HEK293 (cell line): Measurements from ENCODE around the gene PPARA.

Experiments
- CTCF ChIA-PET: fragments of 350-600 bp; formaldehyde crosslinking; extraction: SDS; loops from one replicate; lab custom pipeline; 2021; ENCODE audit warnings: antibody characterized with exemption; lab: Yijun Ruan, JAX
- POLR2A ChIA-PET: fragments of 300-600 bp; formaldehyde crosslinking; extraction: SDS; loops from one replicate; lab custom pipeline; 2020; ENCODE audit warnings: antibody characterized with exemption, inconsistent platforms; lab: Yijun Ruan, JAX
- H3K27ac ChIP-seq: fragments of 200-500 bp; sonication (Bioruptor generic); 2 replicates; pipeline ENCODE4 v1.5.1; 2014; ENCODE audit warnings: low read depth, low read length, control low read depth, inconsistent platforms; ENCODE audit errors: extremely low read depth
- H3K36me3 ChIP-seq, 2 experiments: fragments of 200-500 bp in 1 of 2; sonication (Bioruptor generic) in 1 of 2; 1 replicate in 1 of 2; 2 replicates in 1 of 2; pipeline ENCODE4 v1.5.1; 2014 to 2017; ENCODE audit warnings: inconsistent platforms in 2 of 2, low read length in 2 of 2; ENCODE audit not compliant: control insufficient read depth in 2 of 2, insufficient read depth in 1 of 2
- H3K4me1 ChIP-seq: fragments of 200-500 bp; sonication (Bioruptor generic); 2 replicates; pipeline ENCODE4 v1.5.1; 2014; ENCODE audit warnings: mild to moderate bottlenecking, low read length, inconsistent platforms; ENCODE audit not compliant: control insufficient read depth, insufficient read depth
- H3K4me3 ChIP-seq: 2 replicates; pipeline ENCODE4 v1.5.1; 2011; ENCODE audit warnings: low read depth, mild to moderate bottlenecking, control low read depth, low read length, moderate library complexity
- H3K9me3 ChIP-seq: fragments of 200-500 bp; sonication (Bioruptor generic); 2 replicates; pipeline ENCODE4 v1.5.1; 2014; ENCODE audit warnings: low read depth, low read length, inconsistent platforms; ENCODE audit not compliant: control insufficient read depth, insufficient read depth
- GLI4 ChIP-seq: fragments of 450-650 bp; formaldehyde crosslinking; IDR thresholded peaks from 2 replicates; pipeline ENCODE4 v1.5.1; 2016; ENCODE audit warnings: missing biosample characterization, missing genetic modification characterization
- GLIS2 ChIP-seq: fragments of 450-650 bp; formaldehyde crosslinking; IDR thresholded peaks from 2 replicates; pipeline ENCODE4 v1.5.1; 2016; ENCODE audit warnings: missing biosample characterization, missing genetic modification characterization
- KLF1 ChIP-seq: fragments of 450-650 bp; formaldehyde crosslinking; IDR thresholded peaks from 2 replicates; pipeline ENCODE4 v1.5.1; 2016; ENCODE audit warnings: missing biosample characterization, missing genetic modification characterization
- KLF9 ChIP-seq: fragments of 450-650 bp; formaldehyde crosslinking; IDR thresholded peaks from 2 replicates; pipeline ENCODE4 v1.5.1; 2016; ENCODE audit warnings: missing biosample characterization, missing genetic modification characterization, low read depth
- PRDM4 ChIP-seq: fragments of 450-650 bp; formaldehyde crosslinking; IDR thresholded peaks from 2 replicates; pipeline ENCODE4 v1.5.1; 2017; ENCODE audit warnings: missing biosample characterization, missing genetic modification characterization
- REST ChIP-seq: fragments of 450-650 bp; formaldehyde crosslinking; IDR thresholded peaks from 2 replicates; pipeline ENCODE4 v1.5.1; 2016; ENCODE audit warnings: missing biosample characterization, missing genetic modification characterization
- SP2 ChIP-seq: fragments of 450-650 bp; formaldehyde crosslinking; IDR thresholded peaks from 2 replicates; pipeline ENCODE4 v1.5.1; 2016; ENCODE audit warnings: missing biosample characterization, missing genetic modification characterization
- SP3 ChIP-seq: fragments of 450-650 bp; formaldehyde crosslinking; IDR thresholded peaks from 2 replicates; pipeline ENCODE4 v1.5.1; 2016; ENCODE audit warnings: missing biosample characterization, missing genetic modification characterization
- ZBTB1 ChIP-seq: fragments of 450-650 bp; formaldehyde crosslinking; IDR thresholded peaks from 2 replicates; pipeline ENCODE4 v1.5.1; 2016; ENCODE audit warnings: missing biosample characterization, missing genetic modification characterization
- ZBTB21 ChIP-seq: fragments of 450-650 bp; formaldehyde crosslinking; IDR thresholded peaks from 2 replicates; pipeline ENCODE4 v1.5.1; 2017; ENCODE audit warnings: missing biosample characterization, missing genetic modification characterization
- ZBTB8A ChIP-seq: fragments of 450-650 bp; formaldehyde crosslinking; IDR thresholded peaks from 2 replicates; pipeline ENCODE4 v1.5.1; 2016; ENCODE audit warnings: missing biosample characterization, missing genetic modification characterization
- ZFP41 ChIP-seq: fragments of 450-650 bp; formaldehyde crosslinking; IDR thresholded peaks from 2 replicates; pipeline ENCODE4 v1.5.1; 2016; ENCODE audit warnings: missing biosample characterization, missing genetic modification characterization, borderline replicate concordance
- ZNF132 ChIP-seq: fragments of 450-650 bp; formaldehyde crosslinking; IDR thresholded peaks from 2 replicates; pipeline ENCODE4 v1.5.1; 2017; ENCODE audit warnings: missing biosample characterization, missing genetic modification characterization, borderline replicate concordance
- ZNF133 ChIP-seq: fragments of 450-650 bp; formaldehyde crosslinking; IDR thresholded peaks from 2 replicates; pipeline ENCODE4 v1.5.1; 2016; ENCODE audit warnings: missing biosample characterization, missing genetic modification characterization
- ZNF157 ChIP-seq: fragments of 450-650 bp; formaldehyde crosslinking; IDR thresholded peaks from 2 replicates; pipeline ENCODE4 v1.5.1; 2016; ENCODE audit warnings: missing biosample characterization, missing genetic modification characterization
- ZNF223 ChIP-seq: fragments of 450-650 bp; formaldehyde crosslinking; IDR thresholded peaks from 2 replicates; pipeline ENCODE4 v1.5.1; 2016; ENCODE audit warnings: missing biosample characterization, missing genetic modification characterization
- ZNF239 ChIP-seq: fragments of 450-650 bp; formaldehyde crosslinking; IDR thresholded peaks from 2 replicates; pipeline ENCODE4 v1.5.1; 2016; ENCODE audit warnings: missing biosample characterization, missing genetic modification characterization
- ZNF266 ChIP-seq: fragments of 450-650 bp; formaldehyde crosslinking; IDR thresholded peaks from 2 replicates; pipeline ENCODE4 v1.5.1; 2016; ENCODE audit warnings: missing biosample characterization, missing genetic modification characterization, low read depth
- ZNF433 ChIP-seq: fragments of 450-650 bp; formaldehyde crosslinking; IDR thresholded peaks from 2 replicates; pipeline ENCODE4 v1.5.1; 2016; ENCODE audit warnings: missing biosample characterization, missing genetic modification characterization, low read depth
- ZNF510 ChIP-seq: fragments of 450-650 bp; formaldehyde crosslinking; IDR thresholded peaks from 2 replicates; pipeline ENCODE4 v1.5.1; 2018; ENCODE audit warnings: mild to moderate bottlenecking, missing genetic modification characterization, missing biosample characterization; ENCODE audit not compliant: insufficient replicate concordance
- ZNF548 ChIP-seq: fragments of 450-650 bp; formaldehyde crosslinking; IDR thresholded peaks from 2 replicates; pipeline ENCODE4 v1.5.1; 2016; ENCODE audit warnings: missing biosample characterization, missing genetic modification characterization
- ZNF585B ChIP-seq: fragments of 450-650 bp; formaldehyde crosslinking; IDR thresholded peaks from 2 replicates; pipeline ENCODE4 v1.5.1; 2016; ENCODE audit warnings: missing biosample characterization, missing genetic modification characterization
- ZNF623 ChIP-seq: fragments of 450-650 bp; formaldehyde crosslinking; IDR thresholded peaks from 2 replicates; pipeline ENCODE4 v1.5.1; 2016; ENCODE audit warnings: missing biosample characterization, missing genetic modification characterization
- ZNF654 ChIP-seq: fragments of 450-650 bp; formaldehyde crosslinking; IDR thresholded peaks from 2 replicates; pipeline ENCODE4 v1.5.1; 2016; ENCODE audit warnings: low read depth, missing biosample characterization, missing genetic modification characterization
- ZNF677 ChIP-seq: fragments of 450-650 bp; IDR thresholded peaks from 2 replicates; pipeline ENCODE4 v1.5.0; 2018; ENCODE audit warnings: missing biosample characterization, mild to moderate bottlenecking, missing genetic modification characterization, moderate library complexity
- ZNF777 ChIP-seq: fragments of 450-650 bp; formaldehyde crosslinking; IDR thresholded peaks from 2 replicates; pipeline ENCODE4 v1.5.1; 2017; ENCODE audit warnings: missing biosample characterization, missing genetic modification characterization, borderline replicate concordance
- ZNF791 ChIP-seq: fragments of 450-650 bp; formaldehyde crosslinking; IDR thresholded peaks from 2 replicates; pipeline ENCODE4 v1.5.1; 2016; ENCODE audit warnings: missing biosample characterization, missing genetic modification characterization
- ZNF792 ChIP-seq: fragments of 450-650 bp; formaldehyde crosslinking; IDR thresholded peaks from 2 replicates; pipeline ENCODE4 v1.5.1; 2016; ENCODE audit warnings: missing biosample characterization, missing genetic modification characterization
- TF ChIP-seq, protein P1 (sequence below): fragments of 450-650 bp; formaldehyde crosslinking; IDR thresholded peaks from 2 replicates; pipeline ENCODE4 v1.5.1; 2017; ENCODE audit warnings: missing biosample characterization, missing genetic modification characterization
- TF ChIP-seq, protein P2 (sequence below): fragments of 450-650 bp; formaldehyde crosslinking; IDR thresholded peaks from 2 replicates; pipeline ENCODE4 v1.5.1; 2016; ENCODE audit warnings: missing biosample characterization, missing genetic modification characterization

PPARA gene

DNA sequence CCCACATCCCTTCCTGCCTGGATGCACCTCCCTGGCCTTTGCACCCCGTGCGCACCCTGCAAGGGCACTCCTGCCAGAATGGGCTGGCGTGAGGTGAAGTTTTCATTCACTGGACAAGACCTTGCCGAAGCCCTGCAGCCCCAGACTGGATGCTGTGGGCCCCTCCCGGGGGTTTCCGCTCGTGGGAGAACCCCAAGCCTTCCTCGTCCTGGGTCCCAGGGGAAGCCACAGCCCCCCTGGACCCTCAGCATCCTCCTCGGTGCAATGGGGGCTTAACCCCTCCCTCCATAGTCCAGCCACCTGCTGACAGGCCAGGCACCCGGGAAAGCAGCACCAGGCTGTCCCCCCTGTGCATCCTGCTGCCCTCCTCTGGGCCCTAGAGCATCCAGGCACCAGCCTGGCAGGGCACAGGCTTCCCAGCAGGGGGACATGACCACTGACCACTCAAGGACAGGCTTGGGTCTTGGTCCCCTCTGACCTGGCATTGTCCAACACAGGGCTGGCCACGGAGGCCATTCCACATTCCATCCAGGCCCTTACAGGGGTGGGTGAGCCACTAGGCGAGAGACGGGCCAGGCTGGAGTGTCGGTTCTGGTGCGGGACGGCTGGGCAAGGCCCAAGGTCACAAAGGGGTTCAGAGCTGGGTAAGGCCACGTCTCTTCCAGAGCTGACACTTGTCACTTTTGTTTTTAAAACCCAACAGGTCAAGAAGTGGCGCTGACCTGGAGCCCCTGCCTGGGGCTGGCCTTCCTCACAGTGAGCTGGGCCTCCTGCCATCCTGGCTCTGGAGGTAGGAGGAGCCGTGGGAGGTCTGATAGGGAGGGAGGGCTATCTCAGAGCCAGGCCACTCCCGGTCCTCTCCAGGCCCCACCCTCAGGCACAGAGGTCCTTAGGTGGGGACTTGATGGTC, 41.5 kb upstream of the PPARA start:
- H3K9me3 ChIP-seq: no peaks in the 10 kb centered on the region
- no peak overlapping the region for H3K4me3 ChIP-seq
- ChIA-PET CTCF (interaction anchor here (1.1 to 3.1 kb wide), 2 partner anchors 103 to 113 kb away, joined by 6 to 19 read pairs; no protein-coding TSS in a partner anchor), POLR2A (interaction anchor here (1.5 kb wide), 1 partner anchor 102 kb away, joined by 4 read pairs; no protein-coding TSS in a partner anchor)
- peaks cover 0 to 13% of the 10 kb centered on the region in 2 experiments; a peak in 1 of 3 replicates for H3K36me3 ChIP-seq
- no peaks in the 10 kb centered on the region for H3K4me1 ChIP-seq
- H3K27ac ChIP-seq: no peak overlapping the region
- TF ChIP-seq GLIS2 (tag by site-specific recombination) (peak; percentile 30; the same call in 1 of the 2 replicates), SP2 (tag by site-specific recombination) (peak; percentile 36), ZNF777 (tag by site-specific recombination) (no peak), ZNF157 (tag by site-specific recombination) (no peak), ZFP41 (no peak), ZNF132 (no peak), ZNF623 (no peak), ZNF433 (tag by site-specific recombination) (no peak), ZNF133 (tag by site-specific recombination) (no peak), ZNF510 (tag by site-specific recombination) (no peak), ZNF677 (tag by site-specific recombination) (no peak), REST (no peak), GLI4 (no peak), ZNF239 (tag by site-specific recombination) (no peak), PRDM4 (no peak), ZBTB8A (tag by site-specific recombination) (no peak), SP3 (tag by site-specific recombination) (peak; percentile 40), KLF1 (tag by site-specific recombination) (no peak), KLF9 (tag by site-specific recombination) (no peak), ZNF792 (no peak), ZNF223 (no peak), ZNF548 (tag by site-specific recombination) (no peak), ZNF654 (no peak), ZBTB21 (tag by site-specific recombination) (no peak), ZBTB1 (tag by site-specific recombination) (no peak), ZNF585B (tag by site-specific recombination) (no peak), ZNF266 (tag by site-specific recombination) (no peak), ZNF791 (tag by site-specific recombination) (no peak)
- TF ChIP-seq, protein P1, sequence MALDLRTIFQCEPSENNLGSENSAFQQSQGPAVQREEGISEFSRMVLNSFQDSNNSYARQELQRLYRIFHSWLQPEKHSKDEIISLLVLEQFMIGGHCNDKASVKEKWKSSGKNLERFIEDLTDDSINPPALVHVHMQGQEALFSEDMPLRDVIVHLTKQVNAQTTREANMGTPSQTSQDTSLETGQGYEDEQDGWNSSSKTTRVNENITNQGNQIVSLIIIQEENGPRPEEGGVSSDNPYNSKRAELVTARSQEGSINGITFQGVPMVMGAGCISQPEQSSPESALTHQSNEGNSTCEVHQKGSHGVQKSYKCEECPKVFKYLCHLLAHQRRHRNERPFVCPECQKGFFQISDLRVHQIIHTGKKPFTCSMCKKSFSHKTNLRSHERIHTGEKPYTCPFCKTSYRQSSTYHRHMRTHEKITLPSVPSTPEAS (tag by site-specific recombination): no peak
- TF ChIP-seq, protein P2, sequence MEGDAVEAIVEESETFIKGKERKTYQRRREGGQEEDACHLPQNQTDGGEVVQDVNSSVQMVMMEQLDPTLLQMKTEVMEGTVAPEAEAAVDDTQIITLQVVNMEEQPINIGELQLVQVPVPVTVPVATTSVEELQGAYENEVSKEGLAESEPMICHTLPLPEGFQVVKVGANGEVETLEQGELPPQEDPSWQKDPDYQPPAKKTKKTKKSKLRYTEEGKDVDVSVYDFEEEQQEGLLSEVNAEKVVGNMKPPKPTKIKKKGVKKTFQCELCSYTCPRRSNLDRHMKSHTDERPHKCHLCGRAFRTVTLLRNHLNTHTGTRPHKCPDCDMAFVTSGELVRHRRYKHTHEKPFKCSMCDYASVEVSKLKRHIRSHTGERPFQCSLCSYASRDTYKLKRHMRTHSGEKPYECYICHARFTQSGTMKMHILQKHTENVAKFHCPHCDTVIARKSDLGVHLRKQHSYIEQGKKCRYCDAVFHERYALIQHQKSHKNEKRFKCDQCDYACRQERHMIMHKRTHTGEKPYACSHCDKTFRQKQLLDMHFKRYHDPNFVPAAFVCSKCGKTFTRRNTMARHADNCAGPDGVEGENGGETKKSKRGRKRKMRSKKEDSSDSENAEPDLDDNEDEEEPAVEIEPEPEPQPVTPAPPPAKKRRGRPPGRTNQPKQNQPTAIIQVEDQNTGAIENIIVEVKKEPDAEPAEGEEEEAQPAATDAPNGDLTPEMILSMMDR (tag by site-specific recombination): 0 out of 2 replicates have a peak, but pooled peaks have one; percentile 20
